Kidney epithelial cell (primary cell): ENCODE measurements around the gene DRAXIN. TPM values are rescaled to one million over a fixed set of nuclear protein-coding genes. Genes with fewer than 3 reads are reported as not detected.

ENCODE experiments used
- DNase-seq: peaks from one replicate; pipeline ENCODE4 v3.0.0-alpha.2; 2010; ENCODE audit warnings: low read depth
- H3K27me3 ChIP-seq: 2 replicates; pipeline ENCODE4 v1.6.0; 2011; ENCODE audit warnings: low read length; ENCODE audit not compliant: control insufficient read depth, insufficient read depth
- H3K36me3 ChIP-seq: 2 replicates; pipeline ENCODE4 v1.5.1; 2011; ENCODE audit warnings: low read length; ENCODE audit not compliant: control insufficient read depth, insufficient read depth
- H3K4me3 ChIP-seq: 2 replicates; pipeline ENCODE4 v1.5.1; 2011; ENCODE audit warnings: low read depth, mild to moderate bottlenecking, control low read depth, low read length
- CTCF ChIP-seq: IDR thresholded peaks from 2 replicates; pipeline ENCODE4 v1.5.1; 2011; ENCODE audit warnings: mild to moderate bottlenecking, moderate library complexity, low read length, control low read depth, inconsistent platforms; ENCODE audit not compliant: insufficient read depth, poor library complexity, severe bottlenecking
- total RNA-seq: library from RNA; depleted of rRNA; stranded (reverse); fragments of >200 nt; gene quantifications from 2 replicates; pipeline ENCODE4 v1.2.3, GENCODE V29; 2015

The DRAXIN gene
- total RNA-seq, 1 donor from 2014 or later, result 2.8 TPM

- no peak for DNase-seq
- Histone ChIP-seq H3K4me3 (no peak overlapping the region), H3K27me3 (peaks cover 23% of the 10 kb centered on the region), H3K36me3 (no peaks in the 10 kb centered on the region)
- no peak for TF ChIP-seq CTCF
Measured at GRCh38 chr1:11761285-11761684, 69.8 kb downstream of the DRAXIN start.

DNA sequence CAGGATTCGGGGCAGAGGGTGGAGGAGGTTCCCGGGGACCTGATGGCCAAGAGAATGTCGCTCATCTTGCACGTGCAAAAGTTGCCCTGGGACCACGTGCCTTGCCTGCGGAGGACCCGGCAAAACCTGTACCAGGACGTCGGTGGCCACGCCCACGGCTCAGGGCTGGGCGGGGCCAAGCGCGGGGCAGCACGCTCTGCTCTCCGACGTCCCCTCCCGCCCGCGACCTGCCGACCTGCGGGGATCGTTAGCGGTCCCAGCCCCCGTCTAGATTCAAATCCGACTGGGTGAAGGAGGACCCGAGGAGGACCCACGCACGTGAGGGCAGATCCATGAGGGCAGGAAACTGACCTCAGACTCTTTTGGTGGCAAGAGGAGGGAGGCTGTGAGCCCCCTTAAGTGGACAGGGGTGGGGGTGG is 70.5 kb downstream of the DRAXIN start, which contains the start of gene C1orf167:
C1orf167 (plus strand) TSS at position 206 of the 419 bp plus-strand sequence. CDS start 2,208 bp downstream, outside the sequence.
- peaks cover 30% of the 10 kb centered on the region for H3K27me3 ChIP-seq
- no peak within 1 kb of the TSS for H3K4me3 ChIP-seq
- H3K36me3 ChIP-seq, result no peaks in the 10 kb centered on the region
- DNase-seq, result no peak
- no peak for TF ChIP-seq CTCF

DNA sequence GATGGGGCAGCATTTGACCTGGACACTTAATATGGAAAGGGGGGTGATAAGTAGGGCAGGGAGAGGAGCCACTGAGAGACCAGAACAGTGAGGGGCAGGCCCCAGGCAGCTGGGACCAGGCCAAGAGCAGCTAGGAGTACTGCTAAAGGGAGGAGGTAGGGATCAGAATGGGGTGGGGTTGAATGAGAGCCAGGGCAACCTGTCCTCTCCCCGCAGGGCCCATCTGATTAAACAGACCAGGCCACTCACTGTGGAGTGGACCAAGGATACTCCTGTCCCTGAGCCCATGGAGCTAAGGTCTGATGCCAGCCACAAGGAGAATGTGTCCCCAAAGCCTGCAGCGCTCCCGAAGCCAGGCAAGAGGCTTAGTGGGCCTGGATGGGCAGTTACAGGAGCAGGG is 72.6 kb downstream of the DRAXIN start:
- no peak for DNase-seq
- Histone ChIP-seq H3K36me3 (no peaks in the 10 kb centered on the region), H3K4me3 (no peak overlapping the region), H3K27me3 (peaks cover 34% of the 10 kb centered on the region)
- no peak for TF ChIP-seq CTCF

- no peak overlapping the region for H3K4me3 ChIP-seq
- H3K36me3 ChIP-seq, result no peaks in the 10 kb centered on the region
- no peak for DNase-seq
- TF ChIP-seq CTCF, result no peak
- H3K27me3 ChIP-seq, result peaks cover 34% of the 10 kb centered on the region
Measured at GRCh38 chr1:11764519-11764918, 73.0 kb downstream of the DRAXIN start.

GRCh38 chr1:11765661-11766428 is 74.3 kb downstream of the DRAXIN start:
- peaks cover 31% of the 10 kb centered on the region for H3K27me3 ChIP-seq
- no peak for TF ChIP-seq CTCF
- no peak overlapping the region for H3K4me3 ChIP-seq
- DNase-seq, result no peak
- H3K36me3 ChIP-seq, result no peaks in the 10 kb centered on the region

- TF ChIP-seq CTCF, result no peak
- H3K4me3 ChIP-seq, result no peak overlapping the region
- no peaks in the 10 kb centered on the region for H3K36me3 ChIP-seq
- no peak for DNase-seq
- peaks cover 28% of the 10 kb centered on the region for H3K27me3 ChIP-seq
Measured at GRCh38 chr1:11766429-11766776, 74.9 kb downstream of the DRAXIN start.
